SH-SY5Y (cell line): ENCODE results near the gene TRUB2.

Experiments used
- GATA2 ChIP-seq: IDR thresholded peaks from 2 replicates; pipeline ENCODE4 v1.6.1; 2011; ENCODE audit warnings: mild to moderate bottlenecking, low read depth, low read length
- GATA3 ChIP-seq: IDR thresholded peaks from 2 replicates; pipeline ENCODE4 v1.6.1; 2011; ENCODE audit warnings: low read depth, mild to moderate bottlenecking, low read length, moderate library complexity

DNA sequence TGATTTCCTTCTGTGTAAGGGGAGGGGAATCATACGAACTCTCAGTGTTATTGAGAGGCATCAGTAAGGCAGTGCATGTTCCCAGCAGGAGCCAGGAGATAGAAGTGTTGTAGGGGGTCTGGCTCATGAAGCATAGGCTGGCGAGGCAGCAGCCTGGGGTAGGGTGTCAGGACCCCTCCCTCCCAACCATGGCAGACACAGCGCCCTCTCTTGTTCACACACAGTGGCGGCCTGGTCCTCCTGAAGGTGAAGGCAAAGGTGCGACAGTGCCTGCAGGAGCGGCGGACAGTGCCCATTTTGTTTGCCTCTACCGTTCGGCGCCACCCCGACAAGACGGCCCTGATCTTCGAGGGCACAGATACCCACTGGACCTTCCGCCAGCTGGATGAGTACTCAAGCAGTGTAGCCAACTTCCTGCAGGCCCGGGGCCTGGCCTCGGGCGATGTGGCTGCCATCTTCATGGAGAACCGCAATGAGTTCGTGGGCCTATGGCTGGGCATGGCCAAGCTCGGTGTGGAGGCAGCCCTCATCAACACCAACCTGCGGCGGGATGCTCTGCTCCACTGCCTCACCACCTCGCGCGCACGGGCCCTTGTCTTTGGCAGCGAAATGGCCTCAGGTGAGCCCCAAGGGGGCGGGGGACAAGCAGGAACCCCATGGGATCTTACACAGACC, 22.8 kb upstream of the TRUB2 start:
- TF ChIP-seq GATA2, result no peak
- TF ChIP-seq GATA3, result no peak
